Body of pancreas (tissue), 4 donors: ENCODE measurements around the gene POU2AF1. TPM values are rescaled to one million over a fixed set of nuclear protein-coding genes. Genes with fewer than 3 reads are reported as not detected.

Source experiments
- ATAC-seq: fragments of 150-250 bp; one replicate; pipeline ENCODE4 v1.9.1; 2016
- DNase-seq, 4 donors: peaks; one replicate each; pipeline ENCODE4 v3.0.0-alpha.2; 2019
- H3K27ac ChIP-seq, 4 donors: fragments of 200-600 bp; sonication (generic); 1 replicate in 3 of 4; 2 replicates in 1 of 4; pipeline versions ENCODE4 v1.5.1 to v1.6.1; 2016 to 2019; ENCODE audit warnings: mild to moderate bottlenecking in 1 of 4, mixed read lengths in 1 of 4, moderate library complexity in 1 of 4
- H3K27me3 ChIP-seq, 2 donors: fragments of 200-600 bp; sonication (generic); one replicate each; pipeline ENCODE4 v1.6.0; 2016; ENCODE audit warnings: mild to moderate bottlenecking in 1 of 2
- H3K36me3 ChIP-seq, 2 donors: fragments of 200-600 bp; sonication (generic); replicated peaks in 1 of 2; 2 replicates each; pipeline ENCODE4 v1.5.1; 2016; ENCODE audit warnings: low read depth in 2 of 2; ENCODE audit not compliant: insufficient read depth in 1 of 2
- H3K4me1 ChIP-seq: fragments of 200-600 bp; sonication (generic); one replicate; pipeline ENCODE4 v1.6.0; 2016
- H3K4me3 ChIP-seq, 2 donors: fragments of 200-600 bp; sonication (generic); 1 replicate in 1 of 2; 2 replicates in 1 of 2; pipeline ENCODE4 v1.5.1; 2016 to 2019
- H3K9me3 ChIP-seq, 3 donors: fragments of 200-600 bp; sonication (generic); 1 replicate in 2 of 3; 2 replicates in 1 of 3; pipeline ENCODE4 v1.5.1; 2016
- POLR2A ChIP-seq, 3 donors: fragments of 450-650 bp; IDR thresholded peaks; one replicate each; pipeline ENCODE4 v1.6.1; 2016; ENCODE audit warnings: antibody characterized with exemption in 3 of 3, mild to moderate bottlenecking in 2 of 3
- WGBS, 2 donors: methylation state at CpG; one replicate each; pipeline ENCODE4 v1.1.5; 2017; 5-methylcytosine and 5-hydroxymethylcytosine counted together
- intact Hi-C: fragments of 100-400 bp; cut with DNase I; formaldehyde crosslinking; loops from one replicate; pipeline ENCODE4 v1.15.1; 2023
- total RNA-seq, 2 donors: library from RNA; depleted of rRNA; stranded (reverse); fragments of >200 nt; gene quantifications; one replicate each; pipeline ENCODE4 v1.1.0, GENCODE V29; 2016
- TF ChIP-seq, protein P1 (sequence below), 7 experiments: fragments of 450-650 bp in 4 of 7; fragments of 200-600 bp in 3 of 7; sonication (generic) in 3 of 7; IDR thresholded peaks; one replicate each; pipeline ENCODE4 v1.5.1; 2016 to 2019; ENCODE audit warnings: antibody characterized with exemption in 7 of 7

Gene POU2AF1
- total RNA-seq, 2 donors from 2014 or later = 8.9 TPM; not detected in 1

DNA sequence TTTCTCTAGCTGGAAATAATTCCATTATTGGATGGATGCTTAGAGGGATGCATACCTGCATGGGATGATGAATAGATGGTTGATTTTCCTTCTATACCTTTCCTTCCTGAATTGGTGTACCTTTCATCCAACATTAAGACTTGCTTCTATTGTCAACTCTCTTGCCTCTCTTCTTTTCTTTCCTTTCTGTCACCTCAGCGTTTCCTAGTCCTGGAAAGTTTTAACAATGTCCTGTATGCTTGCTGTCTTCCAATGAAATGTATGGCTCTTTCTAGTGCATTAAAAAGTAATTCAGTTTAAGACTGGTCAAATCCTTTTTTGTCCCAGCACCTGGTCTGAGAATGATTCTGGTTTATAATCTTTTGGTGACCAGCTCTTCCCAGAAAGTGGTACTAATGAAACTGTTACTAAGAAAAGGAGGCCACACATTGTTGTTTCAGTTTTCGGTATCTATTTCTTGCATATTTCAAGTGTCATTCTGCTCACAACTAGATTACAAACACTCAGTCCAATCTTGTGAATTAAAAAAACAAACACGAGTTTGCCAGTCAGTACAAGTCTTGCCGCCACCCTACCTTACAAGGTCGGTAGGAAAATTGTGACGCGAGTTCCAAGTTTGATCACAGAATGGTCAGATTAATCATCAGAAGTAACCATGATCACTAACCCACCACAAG is 8.0 kb downstream of the POU2AF1 start:
- no peaks in the 10 kb centered on the region for H3K36me3 ChIP-seq
- H3K4me3 ChIP-seq = no peak overlapping the region
- peak overlapping the region in 3 of 4 donors; percentile 19 to 46 (median 22) for H3K27ac ChIP-seq
- no peaks in the 10 kb centered on the region for H3K9me3 ChIP-seq
- DNase-seq (peak in 3 of 4 donors; percentile 32 to 71 (median 35)), ATAC-seq (peak; percentile 79)
- TF ChIP-seq, protein P1, sequence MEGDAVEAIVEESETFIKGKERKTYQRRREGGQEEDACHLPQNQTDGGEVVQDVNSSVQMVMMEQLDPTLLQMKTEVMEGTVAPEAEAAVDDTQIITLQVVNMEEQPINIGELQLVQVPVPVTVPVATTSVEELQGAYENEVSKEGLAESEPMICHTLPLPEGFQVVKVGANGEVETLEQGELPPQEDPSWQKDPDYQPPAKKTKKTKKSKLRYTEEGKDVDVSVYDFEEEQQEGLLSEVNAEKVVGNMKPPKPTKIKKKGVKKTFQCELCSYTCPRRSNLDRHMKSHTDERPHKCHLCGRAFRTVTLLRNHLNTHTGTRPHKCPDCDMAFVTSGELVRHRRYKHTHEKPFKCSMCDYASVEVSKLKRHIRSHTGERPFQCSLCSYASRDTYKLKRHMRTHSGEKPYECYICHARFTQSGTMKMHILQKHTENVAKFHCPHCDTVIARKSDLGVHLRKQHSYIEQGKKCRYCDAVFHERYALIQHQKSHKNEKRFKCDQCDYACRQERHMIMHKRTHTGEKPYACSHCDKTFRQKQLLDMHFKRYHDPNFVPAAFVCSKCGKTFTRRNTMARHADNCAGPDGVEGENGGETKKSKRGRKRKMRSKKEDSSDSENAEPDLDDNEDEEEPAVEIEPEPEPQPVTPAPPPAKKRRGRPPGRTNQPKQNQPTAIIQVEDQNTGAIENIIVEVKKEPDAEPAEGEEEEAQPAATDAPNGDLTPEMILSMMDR (IDR thresholded peaks at IDR 0.05) = no peak
- TF ChIP-seq POLR2A (IDR thresholded peaks at IDR 0.05) = no peak
- peaks cover 49% of the 10 kb centered on the region for H3K4me1 ChIP-seq
- 36 to 46% methylated on average over 7 of the region's 7 CpGs for WGBS, 2 donors
- intact Hi-C loops = no loop called here
- H3K27me3 ChIP-seq = no peaks in the 10 kb centered on the region

DNA sequence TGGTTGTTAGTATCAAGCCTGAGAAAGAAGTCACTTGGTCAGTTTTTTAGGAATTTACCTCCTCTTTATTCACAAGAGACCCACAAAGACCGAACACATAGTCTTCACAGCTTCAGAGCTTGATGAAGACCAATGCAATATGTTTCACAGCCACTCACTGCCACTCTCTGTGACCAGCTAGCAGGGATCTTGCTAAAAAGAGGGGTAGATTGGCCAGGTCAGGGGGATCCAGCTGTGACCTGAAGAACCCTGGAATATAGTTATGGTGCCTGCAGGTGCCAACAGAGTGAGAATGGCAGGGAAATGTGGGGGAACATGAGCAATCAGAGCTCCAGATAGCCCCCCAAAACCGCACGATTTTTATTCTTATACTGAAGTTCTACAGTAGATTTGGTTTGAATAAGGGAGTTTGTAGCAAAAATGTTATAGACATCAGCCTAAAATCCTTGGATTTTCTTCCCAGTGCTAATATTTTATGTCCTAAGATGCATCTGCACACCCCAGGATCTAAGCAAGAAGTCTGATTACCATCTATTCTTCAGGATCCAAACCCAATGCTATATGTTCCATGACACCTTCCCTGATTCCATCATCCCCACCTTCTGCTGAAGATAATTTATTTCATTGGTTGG is 8.7 kb downstream of the POU2AF1 start:
- Histone ChIP-seq H3K27ac (no peak overlapping the region), H3K36me3 (no peaks in the 10 kb centered on the region), H3K4me1 (peaks cover 56% of the 10 kb centered on the region), H3K27me3 (no peaks in the 10 kb centered on the region), H3K9me3 (no peaks in the 10 kb centered on the region), H3K4me3 (no peak overlapping the region)
- ATAC-seq = no peak
- intact Hi-C loops = no loop called here
- TF ChIP-seq, protein P1 (IDR thresholded peaks at IDR 0.05) = no peak
- TF ChIP-seq POLR2A (IDR thresholded peaks at IDR 0.05) = no peak
- WGBS, 2 donors = 93 to 96% methylated on average over 3 of the region's 3 CpGs
- DNase-seq = no peak

DNA sequence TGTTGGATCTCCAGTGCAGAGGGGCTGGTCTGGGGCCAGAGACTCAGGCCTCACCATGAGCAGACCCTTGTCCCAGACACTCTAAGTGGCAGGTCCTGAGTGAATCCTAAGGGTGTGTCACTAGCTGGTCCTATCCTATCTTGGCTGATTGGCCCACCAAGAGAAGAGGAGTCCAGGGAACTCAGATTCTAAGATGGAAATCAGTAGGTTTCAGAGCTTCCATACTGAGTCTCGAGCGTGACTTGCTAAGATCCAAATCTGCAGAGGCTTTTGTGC is 10.9 kb downstream of the POU2AF1 start:
- DNase-seq (no peak), ATAC-seq (no peak)
- TF ChIP-seq POLR2A (IDR thresholded peaks at IDR 0.05) = no peak
- TF ChIP-seq, protein P1 (IDR thresholded peaks at IDR 0.05) = no peak
- Histone ChIP-seq H3K4me3 (no peak overlapping the region), H3K27me3 (no peaks in the 10 kb centered on the region), H3K4me1 (peaks cover 77% of the 10 kb centered on the region), H3K27ac (no peak overlapping the region), H3K36me3 (no peaks in the 10 kb centered on the region), H3K9me3 (no peaks in the 10 kb centered on the region)
- 94 to 100% methylated on average over 2 of the region's 2 CpGs for WGBS, 2 donors
- intact Hi-C loops = no loop called here

DNA sequence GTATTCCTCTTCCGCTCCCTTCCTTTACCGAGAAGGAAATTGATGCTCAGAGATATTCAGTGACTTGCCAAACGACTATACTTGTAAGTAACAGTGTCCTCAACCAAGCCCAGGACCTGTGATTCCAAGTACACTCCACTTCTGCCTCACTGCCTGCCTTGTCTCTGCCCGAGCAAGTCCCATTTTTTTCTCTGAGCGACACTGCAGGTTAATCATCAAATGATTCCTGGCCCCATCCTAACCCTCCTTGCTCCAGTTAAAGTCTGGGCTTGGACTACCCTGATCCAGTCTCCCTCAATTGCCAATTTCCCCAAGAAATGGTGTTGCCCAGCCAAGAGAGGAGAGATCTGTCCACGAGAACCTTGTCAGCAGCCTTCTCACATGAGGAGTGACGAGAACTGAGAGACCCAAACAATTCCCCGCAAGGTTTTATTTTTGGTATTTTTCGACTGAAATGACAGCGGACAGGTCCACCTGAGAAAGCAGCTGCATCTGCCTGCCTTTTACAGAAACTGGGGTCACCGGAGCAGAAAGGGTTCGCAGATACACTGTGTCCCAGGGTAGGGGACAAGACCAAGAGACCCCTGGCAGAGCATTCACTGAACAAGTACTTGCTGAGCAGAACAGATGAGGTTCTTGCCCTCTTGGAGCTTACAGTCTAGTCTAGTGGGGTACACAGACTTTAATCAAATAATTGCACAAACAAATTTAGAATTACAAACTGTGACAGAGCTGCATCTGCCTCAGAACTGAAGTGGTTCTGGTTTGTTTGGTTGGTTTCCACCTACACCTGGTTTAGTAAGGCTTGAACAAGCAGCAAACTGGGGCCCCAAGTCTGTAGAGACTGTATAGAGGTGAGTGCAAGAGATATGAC is 11.4 kb downstream of the POU2AF1 start:
- WGBS, 2 donors = 78 to 89% methylated on average over 12 of the region's 12 CpGs
- peaks cover 82% of the 10 kb centered on the region for H3K4me1 ChIP-seq
- ATAC-seq (no peak), DNase-seq (no peak)
- H3K36me3 ChIP-seq = no peaks in the 10 kb centered on the region
- intact Hi-C loops = no loop called here
- TF ChIP-seq, protein P1 (IDR thresholded peaks at IDR 0.05) = no peak
- no peak for TF ChIP-seq POLR2A (IDR thresholded peaks at IDR 0.05)
- H3K27ac ChIP-seq = peak overlapping the region; percentile 45 to 71 (median 59)
- H3K27me3 ChIP-seq = no peaks in the 10 kb centered on the region
- no peaks in the 10 kb centered on the region for H3K9me3 ChIP-seq
- H3K4me3 ChIP-seq = no peak overlapping the region
